HCT116 (cell line): ENCODE results near the gene CXCL9. TPM values are rescaled to one million over a fixed set of nuclear protein-coding genes. Genes with fewer than 3 reads are reported as not detected.

Source experiments
- ATAC-seq: fragments of 200-7000 bp; cut with Tn5 transposase; 2 replicates; pipeline ENCODE4 v1.9.1; 2020; ENCODE audit warnings: mild to moderate bottlenecking, moderate library complexity
- BruUV-seq: library from RNA; stranded (reverse); fragments of 400-500 nt; replicated peaks from 2 replicates; lab custom pipeline; 2021; lab: Mats Ljungman, UMichigan
- CTCF ChIA-PET: fragments of 300-600 bp; sonication (Branson Sonifier 250); formaldehyde crosslinking; loops from one replicate; lab custom pipeline; 2021; ENCODE audit warnings: antibody characterized with exemption; lab: Charles Lee
- POLR2A ChIA-PET: fragments of 300-600, 350-600 bp; sonication (Branson Sonifier 250); formaldehyde crosslinking; loops from one replicate; lab custom pipeline; 2021; ENCODE audit warnings: antibody characterized with exemption; lab: Charles Lee
- RAD21 ChIA-PET, 2 experiments: fragments of 300-600 bp; sonication (Branson Sonifier 250); formaldehyde crosslinking; loops; one replicate each; lab custom pipeline; 2023; ENCODE audit warnings: low total read pairs in 2 of 2; ENCODE audit not compliant: uncharacterized antibody in 2 of 2, unreplicated experiment in 2 of 2, low non-redundant PET in 1 of 2; lab: Charles Lee
- DNase-seq: peaks from one replicate; pipeline ENCODE4 v3.0.0-alpha.2; 2010; ENCODE audit warnings: low read depth, low spot score
- H2AFZ ChIP-seq: fragments of 200-600 bp; shearing (Covaris generic), sonication (generic); 2 replicates; pipeline ENCODE4 v1.6.1; 2017; ENCODE audit warnings: low read depth, mixed run types, mixed read lengths, antibody characterized with exemption, low read length; ENCODE audit not compliant: poor library complexity, severe bottlenecking
- H3K27ac ChIP-seq: 2 replicates; pipeline ENCODE4 v1.5.1; 2012; ENCODE audit warnings: low read depth, low read length
- H3K27me3 ChIP-seq: fragments of 200-600 bp; sonication (generic); 2 replicates; pipeline ENCODE4 v1.6.1; 2016; ENCODE audit warnings: mixed run types, low read length, mixed read lengths; ENCODE audit not compliant: insufficient read depth
- H3K36me3 ChIP-seq, 2 experiments: fragments of 200-500 bp in 1 of 2; fragments of 200-600 bp in 1 of 2; sonication (Bioruptor generic) in 1 of 2; sonication (generic) in 1 of 2; 2 replicates each; pipeline versions ENCODE4 v1.5.1 to v1.6.1; 2014 to 2016; ENCODE audit warnings: low read length in 2 of 2, inconsistent platforms in 1 of 2, mixed read lengths in 1 of 2, mixed run types in 1 of 2; ENCODE audit not compliant: insufficient read depth in 2 of 2, control insufficient read depth in 1 of 2
- H3K4me1 ChIP-seq, 2 experiments: fragments of 200-600 bp in 1 of 2; sonication (generic) in 1 of 2; 2 replicates each; pipeline versions ENCODE4 v1.5.1 to v1.6.1; 2012 to 2017; ENCODE audit warnings: low read length in 2 of 2, inconsistent platforms in 1 of 2, mild to moderate bottlenecking in 1 of 2, mixed read lengths in 1 of 2, mixed run types in 1 of 2, moderate library complexity in 1 of 2; ENCODE audit not compliant: insufficient read depth in 2 of 2, control insufficient read depth in 1 of 2
- H3K4me2 ChIP-seq: fragments of 200-600 bp; sonication (generic); 2 replicates; pipeline ENCODE4 v1.6.1; 2017; ENCODE audit warnings: mixed run types, low read length, mixed read lengths
- H3K4me3 ChIP-seq, 2 experiments: fragments of 200-600 bp in 1 of 2; sonication (generic) in 1 of 2; replicated peaks in 1 of 2; 2 replicates each; pipeline ENCODE4 v1.5.1; 2011 to 2016; ENCODE audit warnings: low read length in 2 of 2, control low read depth in 1 of 2, low read depth in 1 of 2, mild to moderate bottlenecking in 1 of 2, mixed read lengths in 1 of 2, mixed run types in 1 of 2
- H3K79me2 ChIP-seq: fragments of 200-600 bp; sonication (generic); 2 replicates; pipeline ENCODE4 v1.6.1; 2017; ENCODE audit warnings: mild to moderate bottlenecking, mixed run types, low read length, moderate library complexity, mixed read lengths; ENCODE audit not compliant: insufficient read depth
- H3K9ac ChIP-seq: fragments of 200-600 bp; sonication (generic); 2 replicates; pipeline ENCODE4 v1.6.1; 2016; ENCODE audit warnings: low read length, mixed read lengths
- H3K9me2 ChIP-seq: fragments of 200-600 bp; sonication (generic), shearing (Covaris generic); 2 replicates; pipeline ENCODE4 v1.6.1; 2017; ENCODE audit warnings: mixed run types, mild to moderate bottlenecking, moderate library complexity; ENCODE audit not compliant: insufficient read depth
- H3K9me3 ChIP-seq, 2 experiments: fragments of 200-500 bp in 1 of 2; fragments of 200-600 bp in 1 of 2; sonication (Bioruptor generic) in 1 of 2; sonication (generic) in 1 of 2; 2 replicates each; pipeline ENCODE4 v1.6.1; 2014 to 2017; ENCODE audit warnings: low read length in 2 of 2, mixed read lengths in 2 of 2, inconsistent platforms in 1 of 2, low read depth in 1 of 2, mild to moderate bottlenecking in 1 of 2, mixed run types in 1 of 2, moderate library complexity in 1 of 2; ENCODE audit not compliant: control insufficient read depth in 1 of 2, insufficient read depth in 1 of 2
- H4K20me1 ChIP-seq: fragments of 200-600 bp; sonication (generic), shearing (Covaris generic); 2 replicates; pipeline ENCODE4 v1.6.1; 2017; ENCODE audit warnings: mixed run types, mild to moderate bottlenecking, moderate library complexity; ENCODE audit not compliant: insufficient read depth
- ATF3 ChIP-seq: IDR thresholded peaks from 2 replicates; pipeline ENCODE4 v1.6.1; 2012
- CBX3 ChIP-seq: IDR thresholded peaks from 2 replicates; pipeline ENCODE4 v1.6.1; 2012; ENCODE audit warnings: low read depth
- CEBPB ChIP-seq: IDR thresholded peaks from 2 replicates; pipeline ENCODE4 v1.6.1; 2012; ENCODE audit warnings: low read depth
- CTCF ChIP-seq, 3 experiments: fragments of 200-600 bp in 1 of 3; sonication (generic) in 1 of 3; IDR thresholded peaks in 2 of 3; conservative IDR thresholded peaks in 1 of 3; 2 replicates each; pipeline ENCODE4 v1.5.1; 2012 to 2017; ENCODE audit warnings: low read depth in 2 of 3, low read length in 2 of 3, antibody characterized with exemption in 1 of 3, borderline replicate concordance in 1 of 3, control low read depth in 1 of 3, mild to moderate bottlenecking in 1 of 3, mixed read lengths in 1 of 3, mixed run types in 1 of 3, moderate library complexity in 1 of 3; ENCODE audit not compliant: insufficient read depth in 1 of 3
- ELF1 ChIP-seq: IDR thresholded peaks from 2 replicates; pipeline ENCODE4 v1.6.1; 2012; ENCODE audit warnings: low read depth, borderline replicate concordance
- EZH2 ChIP-seq: fragments of 200-600 bp; sonication (generic); IDR thresholded peaks from 2 replicates; pipeline ENCODE4 v1.6.1; 2017; ENCODE audit warnings: antibody characterized with exemption, mixed run types
- EZH2phosphoT487 ChIP-seq: fragments of 200-600 bp; IDR thresholded peaks from 2 replicates; pipeline ENCODE4 v1.6.1; 2018; ENCODE audit warnings: antibody characterized with exemption, borderline replicate concordance
- JUND ChIP-seq: IDR thresholded peaks from 2 replicates; pipeline ENCODE4 v1.6.1; 2012
- RAD21 ChIP-seq: IDR thresholded peaks from 2 replicates; pipeline ENCODE4 v1.6.1; 2012; ENCODE audit warnings: low read depth, mild to moderate bottlenecking
- SP1 ChIP-seq: IDR thresholded peaks from 2 replicates; pipeline ENCODE4 v1.6.1; 2012; ENCODE audit warnings: low read depth
- SRF ChIP-seq: IDR thresholded peaks from 2 replicates; pipeline ENCODE4 v1.6.1; 2012; ENCODE audit warnings: low read depth
- YY1 ChIP-seq: IDR thresholded peaks from 2 replicates; pipeline ENCODE4 v1.6.1; 2011; ENCODE audit warnings: low read length, low read depth, moderate library complexity, mild to moderate bottlenecking; ENCODE audit not compliant: insufficient replicate concordance; ENCODE audit errors: extremely low read depth
- ZFX ChIP-seq: fragments of 450-650 bp; IDR thresholded peaks from 2 replicates; pipeline ENCODE4 v1.6.1; 2017
- ZNF274 ChIP-seq: fragments of 200-500 bp; sonication (Bioruptor generic); IDR thresholded peaks from 2 replicates; pipeline ENCODE4 v1.6.1; 2014; ENCODE audit warnings: mild to moderate bottlenecking, low read depth, low read length, inconsistent platforms
- intact Hi-C: fragments of 100-400 bp; cut with micrococcal nuclease; formaldehyde crosslinking; loops from 2 replicates; pipeline ENCODE4 v1.10.0; 2022
- total RNA-seq: library from RNA; stranded (reverse); gene quantifications from one replicate; pipeline ENCODE4 v1.2.1, GENCODE V29; 2021; ENCODE audit not compliant: unreplicated experiment
- TF ChIP-seq, protein P1 (sequence below): IDR thresholded peaks from 2 replicates; pipeline ENCODE4 v1.6.1; 2011; ENCODE audit warnings: mild to moderate bottlenecking, low read length, moderate library complexity; ENCODE audit not compliant: insufficient replicate concordance; ENCODE audit errors: extremely low read depth
- TF ChIP-seq, protein P2 (sequence below): IDR thresholded peaks from 2 replicates; pipeline ENCODE4 v1.6.1; 2012
- TF ChIP-seq, protein P3 (sequence below): IDR thresholded peaks from 2 replicates; pipeline ENCODE4 v1.6.1; 2012; ENCODE audit warnings: low read depth

CXCL9 gene
- total RNA-seq, 1 experiment from 2014 or later = not detected

DNA sequence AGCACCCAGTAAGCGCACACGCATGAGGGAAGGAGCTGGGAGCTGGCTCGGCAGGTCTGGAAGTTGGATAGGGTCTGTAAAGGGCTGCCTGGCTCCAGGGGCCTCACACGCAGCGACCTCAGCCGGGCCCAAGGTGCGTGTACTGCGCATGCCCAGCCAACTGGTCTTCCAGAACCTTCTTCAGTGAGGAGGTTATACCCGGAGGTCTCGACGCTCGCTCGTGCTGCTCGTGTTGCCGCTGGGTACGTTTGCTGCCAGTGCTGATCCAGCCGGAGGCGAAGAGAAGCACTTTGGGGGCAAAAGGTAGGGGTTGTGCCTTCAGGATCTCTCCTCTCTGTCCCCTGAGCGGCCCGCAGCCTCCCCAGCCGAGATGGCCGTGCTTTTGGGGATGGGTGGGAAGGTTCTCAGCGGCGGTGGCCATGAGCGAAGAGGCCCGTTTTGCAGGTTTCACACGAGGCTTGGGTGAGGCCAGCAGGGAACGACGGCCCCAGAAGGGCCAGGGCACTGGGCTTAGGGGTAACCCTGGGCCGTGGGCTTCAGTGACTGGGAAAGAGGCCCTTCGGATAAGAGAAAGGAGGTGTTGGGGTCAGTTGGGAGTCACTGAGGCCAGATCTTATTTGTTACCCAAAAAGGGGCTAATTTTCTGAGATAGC, 3.8 kb upstream of the CXCL9 start:
- Histone ChIP-seq H4K20me1 (no peaks in the 10 kb centered on the region), H3K27me3 (no peaks in the 10 kb centered on the region), H3K36me3 (no peaks in the 10 kb centered on the region), H3K79me2 (no peaks in the 10 kb centered on the region), H3K9me2 (no peaks in the 10 kb centered on the region), H3K4me1 (peaks cover 0 to 8% of the 10 kb centered on the region in 2 experiments; a peak in 1 of 4 replicates), H2AFZ (no peak overlapping the region), H3K4me2 (no peak overlapping the region), H3K27ac (no peak overlapping the region), H3K9ac (no peak overlapping the region), H3K9me3 (no peaks in the 10 kb centered on the region), H3K4me3 (no peak overlapping the region)
- ChIA-PET POLR2A (no interaction called here), RAD21 (no interaction called here), CTCF (no interaction called here)
- DNase-seq (no peak), ATAC-seq (no peak)
- no peak for TF ChIP-seq CTCF (IDR thresholded peaks at IDR 0.05 in 2 of 3, conservative IDR thresholded peaks at IDR 0.05 in 1 of 3; ENCODE audit: borderline replicate concordance in 1 of 3, insufficient read depth in 1 of 3, low read depth in 2 of 3, low read length in 2 of 3)
- no peak for TF ChIP-seq RAD21
- TF ChIP-seq, protein P1, sequence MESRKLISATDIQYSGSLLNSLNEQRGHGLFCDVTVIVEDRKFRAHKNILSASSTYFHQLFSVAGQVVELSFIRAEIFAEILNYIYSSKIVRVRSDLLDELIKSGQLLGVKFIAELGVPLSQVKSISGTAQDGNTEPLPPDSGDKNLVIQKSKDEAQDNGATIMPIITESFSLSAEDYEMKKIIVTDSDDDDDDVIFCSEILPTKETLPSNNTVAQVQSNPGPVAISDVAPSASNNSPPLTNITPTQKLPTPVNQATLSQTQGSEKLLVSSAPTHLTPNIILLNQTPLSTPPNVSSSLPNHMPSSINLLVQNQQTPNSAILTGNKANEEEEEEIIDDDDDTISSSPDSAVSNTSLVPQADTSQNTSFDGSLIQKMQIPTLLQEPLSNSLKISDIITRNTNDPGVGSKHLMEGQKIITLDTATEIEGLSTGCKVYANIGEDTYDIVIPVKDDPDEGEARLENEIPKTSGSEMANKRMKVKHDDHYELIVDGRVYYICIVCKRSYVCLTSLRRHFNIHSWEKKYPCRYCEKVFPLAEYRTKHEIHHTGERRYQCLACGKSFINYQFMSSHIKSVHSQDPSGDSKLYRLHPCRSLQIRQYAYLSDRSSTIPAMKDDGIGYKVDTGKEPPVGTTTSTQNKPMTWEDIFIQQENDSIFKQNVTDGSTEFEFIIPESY = no peak
- TF ChIP-seq EZH2 = no peak
- TF ChIP-seq CBX3 = no peak
- TF ChIP-seq SRF = no peak
- no peak for TF ChIP-seq ZFX
- no peak for TF ChIP-seq JUND
- TF ChIP-seq, protein P2, sequence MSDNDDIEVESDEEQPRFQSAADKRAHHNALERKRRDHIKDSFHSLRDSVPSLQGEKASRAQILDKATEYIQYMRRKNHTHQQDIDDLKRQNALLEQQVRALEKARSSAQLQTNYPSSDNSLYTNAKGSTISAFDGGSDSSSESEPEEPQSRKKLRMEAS = no peak
- no peak for TF ChIP-seq YY1
- no peak for TF ChIP-seq ZNF274
- no peak for TF ChIP-seq CEBPB
- TF ChIP-seq, protein P3, sequence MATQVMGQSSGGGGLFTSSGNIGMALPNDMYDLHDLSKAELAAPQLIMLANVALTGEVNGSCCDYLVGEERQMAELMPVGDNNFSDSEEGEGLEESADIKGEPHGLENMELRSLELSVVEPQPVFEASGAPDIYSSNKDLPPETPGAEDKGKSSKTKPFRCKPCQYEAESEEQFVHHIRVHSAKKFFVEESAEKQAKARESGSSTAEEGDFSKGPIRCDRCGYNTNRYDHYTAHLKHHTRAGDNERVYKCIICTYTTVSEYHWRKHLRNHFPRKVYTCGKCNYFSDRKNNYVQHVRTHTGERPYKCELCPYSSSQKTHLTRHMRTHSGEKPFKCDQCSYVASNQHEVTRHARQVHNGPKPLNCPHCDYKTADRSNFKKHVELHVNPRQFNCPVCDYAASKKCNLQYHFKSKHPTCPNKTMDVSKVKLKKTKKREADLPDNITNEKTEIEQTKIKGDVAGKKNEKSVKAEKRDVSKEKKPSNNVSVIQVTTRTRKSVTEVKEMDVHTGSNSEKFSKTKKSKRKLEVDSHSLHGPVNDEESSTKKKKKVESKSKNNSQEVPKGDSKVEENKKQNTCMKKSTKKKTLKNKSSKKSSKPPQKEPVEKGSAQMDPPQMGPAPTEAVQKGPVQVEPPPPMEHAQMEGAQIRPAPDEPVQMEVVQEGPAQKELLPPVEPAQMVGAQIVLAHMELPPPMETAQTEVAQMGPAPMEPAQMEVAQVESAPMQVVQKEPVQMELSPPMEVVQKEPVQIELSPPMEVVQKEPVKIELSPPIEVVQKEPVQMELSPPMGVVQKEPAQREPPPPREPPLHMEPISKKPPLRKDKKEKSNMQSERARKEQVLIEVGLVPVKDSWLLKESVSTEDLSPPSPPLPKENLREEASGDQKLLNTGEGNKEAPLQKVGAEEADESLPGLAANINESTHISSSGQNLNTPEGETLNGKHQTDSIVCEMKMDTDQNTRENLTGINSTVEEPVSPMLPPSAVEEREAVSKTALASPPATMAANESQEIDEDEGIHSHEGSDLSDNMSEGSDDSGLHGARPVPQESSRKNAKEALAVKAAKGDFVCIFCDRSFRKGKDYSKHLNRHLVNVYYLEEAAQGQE = no peak
- TF ChIP-seq SP1 = no peak
- no peak for TF ChIP-seq ATF3
- TF ChIP-seq EZH2phosphoT487 = no peak
- TF ChIP-seq ELF1 = no peak
- BruUV-seq = no TSS peak
- intact Hi-C loops = no loop called here
